Ishikawa (cell line): ENCODE results near the gene TMCC3.

Experiments used
- CEBPB ChIP-seq: IDR thresholded peaks from 2 replicates; pipeline ENCODE4 v1.6.1; 2012
- EGR1 ChIP-seq: IDR thresholded peaks from 2 replicates; pipeline ENCODE4 v1.6.1; 2012
- EP300 ChIP-seq: IDR thresholded peaks from 2 replicates; pipeline ENCODE4 v1.6.1; 2012; ENCODE audit warnings: borderline replicate concordance
- FOXM1 ChIP-seq: IDR thresholded peaks from 2 replicates; pipeline ENCODE4 v1.6.1; 2012; ENCODE audit warnings: low read depth, borderline replicate concordance
- MAX ChIP-seq: IDR thresholded peaks from 2 replicates; pipeline ENCODE4 v1.6.1; 2012
- RAD21 ChIP-seq: IDR thresholded peaks from 2 replicates; pipeline ENCODE4 v1.6.1; 2012; ENCODE audit warnings: low read depth
- REST ChIP-seq: IDR thresholded peaks from 2 replicates; pipeline ENCODE4 v1.6.1; 2012; ENCODE audit warnings: low read depth, mild to moderate bottlenecking
- TCF12 ChIP-seq: IDR thresholded peaks from 2 replicates; pipeline ENCODE4 v1.6.1; 2012; ENCODE audit warnings: low read depth
- TEAD4 ChIP-seq: IDR thresholded peaks from 2 replicates; pipeline ENCODE4 v1.6.1; 2012

GRCh38 chr12:94631058-94631457 is 19.3 kb downstream of the TMCC3 start:
- TF ChIP-seq REST (no peak), TCF12 (no peak), FOXM1 (no peak), TEAD4 (no peak), MAX (no peak), EGR1 (no peak), RAD21 (no peak), CEBPB (no peak), EP300 (no peak)
